Fibroblast of skin of right quadriceps (primary cell): ENCODE data around the gene GPR35.
A peak's percentile ranks its signal among the peaks of the same experiment; 100 is the strongest.

ENCODE experiments used
- DNase-seq: peaks from one replicate; pipeline ENCODE4 v3.0.0-alpha.2; 2013

The GPR35 gene

DNA sequence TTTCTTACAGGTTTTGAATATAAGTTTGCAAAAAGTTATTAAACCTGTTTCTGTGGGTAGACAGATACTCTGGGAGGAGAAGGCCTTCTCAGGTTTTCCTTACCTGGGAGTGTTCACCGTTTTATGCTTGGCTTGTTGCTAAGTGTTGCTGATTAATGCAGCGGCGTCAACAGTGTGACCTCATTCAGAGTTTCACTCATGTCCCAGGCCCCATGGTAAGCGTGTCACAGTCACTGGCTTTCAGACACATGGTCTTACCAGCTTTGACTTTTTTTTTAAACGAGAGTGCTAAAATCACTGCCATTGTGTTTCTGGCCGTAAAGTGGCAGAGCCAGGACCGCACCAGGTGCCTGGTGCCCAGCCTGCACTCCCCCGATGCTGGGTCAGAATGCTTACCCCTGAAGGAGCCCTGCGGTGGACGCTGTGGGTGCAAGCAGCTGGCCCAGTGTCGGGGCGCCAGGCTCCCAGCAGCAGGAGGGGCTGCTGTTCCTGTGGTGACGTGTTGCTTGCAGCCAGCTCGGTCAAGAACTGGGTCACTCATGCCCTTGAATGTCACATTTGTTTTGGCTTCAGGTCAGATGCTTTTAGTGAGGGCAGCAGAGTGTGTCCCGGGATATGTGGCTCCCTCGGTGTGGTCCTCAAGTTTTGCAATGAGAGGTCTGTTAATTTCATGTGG, 35.3 kb upstream of the GPR35 start:
- DNase-seq = no peak

DNA sequence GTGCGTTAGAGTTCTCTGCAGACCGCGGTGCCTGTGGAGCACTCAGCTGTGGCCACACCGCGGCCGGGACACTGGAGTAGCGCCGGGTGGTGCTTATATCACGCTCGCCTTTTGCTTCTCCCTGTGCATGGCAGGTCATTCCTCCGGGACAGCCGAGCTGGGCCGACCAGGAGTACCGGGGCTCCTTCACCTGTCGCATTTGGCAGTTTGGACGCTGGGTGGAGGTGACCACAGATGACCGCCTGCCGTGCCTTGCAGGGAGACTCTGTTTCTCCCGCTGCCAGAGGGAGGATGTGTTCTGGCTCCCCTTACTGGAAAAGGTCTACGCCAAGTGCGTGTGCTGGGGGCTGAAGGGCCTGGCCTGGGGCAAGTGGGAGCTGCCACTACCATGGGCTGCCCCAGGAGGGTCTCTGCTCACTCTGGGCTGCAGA, 34.6 kb upstream of the GPR35 start:
- no peak for DNase-seq

GRCh38 chr2:240591226-240591625, 34.1 kb upstream of the GPR35 start:
- DNase-seq = peak; percentile 55

GRCh38 chr2:240591784-240592183, 33.5 kb upstream of the GPR35 start:
- DNase-seq = no peak

GRCh38 chr2:240593026-240593702, 32.1 kb upstream of the GPR35 start:
- no peak for DNase-seq

DNA sequence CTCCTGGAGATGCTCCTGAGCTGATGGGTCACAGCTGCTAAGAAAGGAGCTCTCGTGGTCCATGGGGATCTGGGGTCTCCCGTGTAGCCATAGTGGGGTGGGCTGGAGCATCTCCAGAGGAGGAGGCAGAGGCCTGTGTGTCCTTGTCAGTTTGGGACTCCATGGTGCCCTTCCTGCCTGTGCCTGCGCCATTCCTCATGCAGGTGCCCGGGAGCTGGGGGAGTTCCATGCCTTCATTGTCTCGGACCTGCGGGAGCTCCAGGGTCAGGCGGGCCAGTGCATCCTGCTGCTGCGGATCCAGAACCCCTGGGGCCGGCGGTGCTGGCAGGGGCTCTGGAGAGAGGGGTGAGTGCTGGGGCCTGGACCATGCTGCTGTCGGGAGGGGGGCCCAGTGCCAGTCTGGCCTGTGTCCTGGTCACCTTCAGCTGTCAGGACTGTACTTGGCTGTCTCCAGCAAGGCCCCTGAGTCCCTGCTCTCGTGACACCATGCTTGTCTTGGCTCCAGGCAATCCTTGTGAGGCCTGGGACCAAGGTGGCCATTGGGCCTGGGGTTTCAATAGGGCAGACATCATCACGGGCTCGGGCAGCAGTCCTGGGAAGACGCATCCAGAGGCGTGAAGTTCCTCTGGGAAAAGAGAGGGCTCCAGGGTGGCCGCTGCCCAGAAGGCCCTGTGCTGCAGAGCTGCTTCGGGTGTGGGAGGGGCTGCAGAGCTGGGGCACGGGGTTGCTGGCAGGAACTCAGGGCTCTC, 31.4 kb upstream of the GPR35 start:
- no peak for DNase-seq

GRCh38 chr2:240594511-240595380, 30.5 kb upstream of the GPR35 start:
- no peak for DNase-seq

DNA sequence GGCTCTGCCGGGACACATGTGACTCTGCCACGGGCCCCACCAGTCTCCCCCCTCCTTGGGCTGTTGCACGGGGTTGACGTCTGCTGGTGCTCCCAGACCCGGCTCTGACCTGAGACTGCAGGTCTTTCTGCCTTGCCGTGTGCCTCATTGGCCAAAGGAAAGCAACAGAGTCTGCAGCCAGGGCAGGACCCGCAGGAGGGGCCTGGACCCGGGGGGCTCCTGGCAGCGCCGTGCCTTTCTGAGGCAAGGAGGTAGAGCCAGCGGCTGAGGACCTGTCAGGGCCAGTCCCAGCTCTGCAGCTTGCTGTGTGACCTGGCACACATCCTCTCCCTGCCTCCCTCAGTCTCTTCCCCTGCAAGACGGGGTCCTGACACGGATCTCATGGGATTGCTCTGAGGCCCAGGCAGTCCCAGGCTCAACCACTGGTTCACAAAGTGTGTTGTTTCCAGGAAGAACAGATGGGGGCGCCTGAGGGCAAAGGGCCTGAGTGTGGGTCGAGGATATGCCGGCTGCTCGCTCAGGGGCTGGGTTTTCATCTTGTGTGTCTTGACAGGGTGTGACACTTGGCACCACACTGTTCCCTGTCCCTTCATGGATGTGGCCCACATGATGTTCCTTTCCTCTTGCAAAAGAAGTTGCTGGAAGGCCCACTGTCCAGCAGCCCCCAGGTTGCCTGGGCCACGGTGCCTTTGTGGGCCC, 29.8 kb upstream of the GPR35 start:
- no peak for DNase-seq

DNA sequence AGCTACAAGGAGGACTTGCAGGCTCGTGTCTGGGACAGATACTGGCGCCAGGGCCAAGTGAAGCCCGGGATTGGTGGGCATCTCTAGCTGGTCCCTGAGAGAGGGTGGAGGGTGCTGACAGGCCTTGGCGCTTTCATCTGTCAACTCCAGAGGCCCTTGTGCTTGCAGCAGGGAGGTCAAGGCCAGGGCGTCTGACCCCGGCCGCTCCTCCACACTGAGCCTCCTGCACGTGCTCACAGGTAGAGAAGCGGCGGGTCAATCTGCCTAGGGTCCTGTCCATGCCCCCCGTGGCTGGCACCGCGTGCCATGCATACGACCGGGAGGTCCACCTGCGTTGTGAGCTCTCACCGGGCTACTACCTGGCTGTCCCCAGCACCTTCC, 29.2 kb upstream of the GPR35 start:
- DNase-seq = no peak

GRCh38 chr2:240596491-240596931, 28.8 kb upstream of the GPR35 start:
- no peak for DNase-seq

DNA sequence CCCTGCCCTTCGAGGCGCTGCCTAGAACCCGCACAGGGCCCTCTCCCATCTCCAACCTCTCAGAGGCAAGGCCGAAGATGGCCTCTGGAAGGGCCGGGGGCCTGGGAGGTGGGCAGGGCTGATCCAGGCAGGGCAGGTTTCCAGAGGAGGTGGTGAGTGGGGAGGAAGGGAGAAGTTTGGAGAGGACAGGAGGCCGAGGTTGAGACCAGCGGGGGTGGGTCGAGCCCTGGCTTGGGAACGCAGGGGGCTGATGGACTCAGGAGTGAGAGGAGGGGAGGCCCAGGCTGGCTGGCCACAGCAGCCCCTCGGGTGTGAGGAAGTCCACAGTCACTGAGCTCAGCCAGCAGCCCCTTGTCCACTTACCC, 28.2 kb upstream of the GPR35 start:
- no peak for DNase-seq

DNA sequence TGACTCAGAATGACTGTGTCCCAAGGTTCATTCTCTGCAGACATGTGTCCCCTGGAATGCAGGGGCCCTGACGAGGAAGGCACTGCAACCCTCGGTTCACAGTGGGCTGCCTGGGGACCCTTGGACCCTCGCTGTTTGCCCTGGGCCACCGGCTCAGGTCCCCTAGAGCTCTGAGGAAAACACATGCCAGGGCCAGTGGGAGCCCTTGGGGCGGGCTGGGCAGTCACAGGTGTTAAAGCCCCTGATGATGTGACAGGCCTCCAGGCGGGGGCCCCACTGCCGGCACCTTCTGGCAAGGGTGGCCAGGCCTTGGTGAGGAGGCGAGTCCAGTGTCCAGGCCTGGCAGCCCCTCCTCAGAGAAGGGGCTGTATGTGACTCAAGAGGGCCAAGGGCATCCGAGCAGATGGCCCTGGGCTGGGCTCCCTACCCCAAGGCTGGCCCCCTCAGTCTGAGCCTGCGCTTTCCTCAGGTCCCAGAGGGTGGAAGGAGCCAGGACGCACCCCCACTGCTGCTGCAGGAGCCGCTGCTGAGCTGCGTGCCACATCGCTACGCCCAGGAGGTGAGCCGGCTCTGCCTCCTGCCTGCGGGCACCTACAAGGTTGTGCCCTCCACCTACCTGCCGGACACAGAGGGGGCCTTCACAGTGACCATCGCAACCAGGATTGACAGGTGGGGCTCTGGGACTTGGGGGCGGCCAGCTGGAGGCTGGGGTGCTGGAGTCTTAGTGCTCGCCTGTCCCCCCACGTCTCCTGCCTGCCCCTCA, 27.7 kb upstream of the GPR35 start:
- no peak for DNase-seq

- no peak for DNase-seq
Measured at GRCh38 chr2:240598311-240598911, 26.9 kb upstream of the GPR35 start.

DNA sequence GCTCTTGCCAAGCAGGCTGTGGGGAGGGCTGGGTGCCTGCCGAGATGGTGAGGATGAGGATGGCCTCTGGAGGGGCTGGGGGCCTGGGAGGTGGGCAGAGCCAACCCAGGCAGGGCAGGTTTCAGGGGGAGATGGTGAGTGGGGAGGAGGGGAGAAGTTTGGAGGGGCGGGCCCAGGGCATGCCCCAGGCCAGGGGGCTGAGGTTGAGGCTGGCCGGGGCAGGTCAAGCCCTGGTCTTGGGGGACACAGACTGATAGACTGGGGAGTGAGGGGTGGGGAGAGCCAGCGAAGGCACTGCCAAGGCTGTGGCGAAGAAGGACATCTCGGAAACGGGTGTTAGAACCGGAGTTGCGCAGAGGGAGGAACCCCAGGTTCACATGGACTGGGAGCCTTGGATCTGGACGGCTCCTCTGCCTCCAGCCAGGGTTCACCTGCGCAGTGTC, 26.1 kb upstream of the GPR35 start:
- DNase-seq = no peak

- DNase-seq = no peak
Measured at GRCh38 chr2:240600451-240600961, 24.8 kb upstream of the GPR35 start.

- no peak for DNase-seq
Measured at GRCh38 chr2:240601061-240601830, 24.0 kb upstream of the GPR35 start.

GRCh38 chr2:240601831-240602160, 23.5 kb upstream of the GPR35 start:
- no peak for DNase-seq

- DNase-seq = no peak
Measured at GRCh38 chr2:240602266-240603050, 22.8 kb upstream of the GPR35 start.

GRCh38 chr2:240603081-240603835, 22.0 kb upstream of the GPR35 start:
- DNase-seq = no peak
